Measurements from ENCODE around the gene MOGAT1.

- TF ChIP-seq CTCF (IDR thresholded peaks at IDR 0.05; ENCODE audit: low read depth, low read length): no peak
- no peak for TF ChIP-seq EZH2phosphoT487 (IDR thresholded peaks at IDR 0.05; ENCODE audit: low read depth)
Observed at GRCh38 chr2:222622910-222623309, 48.5 kb upstream of the MOGAT1 start.

Measured in OCI-LY3 (cell line).